CD4-positive, alpha-beta T cell treated with Interleukin-6 at 100 ng/mL for 8 hours (primary cell): ENCODE data around the gene PPM1B.
"Not testable (repeated sequence)": the region's sequence is repeated elsewhere in the genome, so short reads cannot be mapped to it uniquely, and the experiment has no call there.

Experiments used
- DNase-seq: peaks from one replicate; pipeline ENCODE4 v3.0.0-alpha.2; 2020; ENCODE audit warnings: mixed read lengths, low spot score

The PPM1B gene

DNA sequence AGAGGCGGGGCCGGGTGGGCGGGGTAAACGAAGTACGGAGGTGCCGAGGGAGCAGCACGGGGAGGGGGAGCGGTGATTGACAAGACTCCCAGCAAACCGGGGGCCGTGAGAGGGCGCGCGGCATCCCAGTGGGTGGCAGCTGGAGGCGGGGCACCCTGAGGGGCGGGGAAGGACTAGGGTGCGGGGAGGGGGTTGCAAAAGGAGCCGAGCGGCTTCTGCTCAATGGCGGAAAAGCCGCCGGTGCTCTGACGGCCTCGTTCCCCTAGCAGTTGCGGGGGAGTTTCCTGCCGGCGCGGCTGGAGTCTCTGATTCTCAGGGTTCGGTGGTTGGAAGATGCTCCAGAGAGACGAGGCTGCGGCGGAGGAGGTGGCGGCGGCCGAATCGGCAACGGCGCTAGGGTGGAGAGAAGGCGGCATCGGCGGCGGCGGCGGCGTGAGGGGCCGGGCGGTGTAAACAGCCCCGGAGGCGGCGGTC lies at the start of gene PPM1B:
Gene PPM1B (plus strand): TSS at position 195 of the 474 bp plus-strand sequence. CDS start 32,325 bp downstream, outside the sequence.
- DNase-seq, result no peak

- DNase-seq, result no peak
Observed at GRCh38 chr2:44119878-44120277, 48.8 kb upstream of the PPM1B start.

- DNase-seq, result peak; percentile 58
Observed at GRCh38 chr2:44120428-44120827, 48.2 kb upstream of the PPM1B start.

GRCh38 chr2:44121899-44122298 lies 46.8 kb upstream of the PPM1B start:
- DNase-seq, result no peak

DNA sequence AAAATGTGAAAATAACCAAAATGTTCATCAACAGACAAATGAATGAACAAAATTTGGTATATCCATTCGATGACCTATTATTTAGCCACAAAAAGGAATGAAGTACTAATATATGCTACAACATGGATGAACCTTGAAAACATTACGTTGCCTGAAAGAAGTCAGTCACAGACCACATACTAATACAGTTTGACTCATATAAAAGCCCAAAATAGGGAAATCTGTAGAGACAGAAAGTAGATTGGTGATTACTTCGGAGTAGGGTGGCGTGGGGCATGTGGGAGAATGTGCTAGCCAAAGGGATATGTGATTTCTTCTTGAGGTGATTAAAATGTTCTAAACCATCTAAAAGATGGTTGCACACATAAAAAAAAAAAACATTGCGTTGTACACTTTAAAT lies 44.2 kb upstream of the PPM1B start:
- DNase-seq, result no peak

DNA sequence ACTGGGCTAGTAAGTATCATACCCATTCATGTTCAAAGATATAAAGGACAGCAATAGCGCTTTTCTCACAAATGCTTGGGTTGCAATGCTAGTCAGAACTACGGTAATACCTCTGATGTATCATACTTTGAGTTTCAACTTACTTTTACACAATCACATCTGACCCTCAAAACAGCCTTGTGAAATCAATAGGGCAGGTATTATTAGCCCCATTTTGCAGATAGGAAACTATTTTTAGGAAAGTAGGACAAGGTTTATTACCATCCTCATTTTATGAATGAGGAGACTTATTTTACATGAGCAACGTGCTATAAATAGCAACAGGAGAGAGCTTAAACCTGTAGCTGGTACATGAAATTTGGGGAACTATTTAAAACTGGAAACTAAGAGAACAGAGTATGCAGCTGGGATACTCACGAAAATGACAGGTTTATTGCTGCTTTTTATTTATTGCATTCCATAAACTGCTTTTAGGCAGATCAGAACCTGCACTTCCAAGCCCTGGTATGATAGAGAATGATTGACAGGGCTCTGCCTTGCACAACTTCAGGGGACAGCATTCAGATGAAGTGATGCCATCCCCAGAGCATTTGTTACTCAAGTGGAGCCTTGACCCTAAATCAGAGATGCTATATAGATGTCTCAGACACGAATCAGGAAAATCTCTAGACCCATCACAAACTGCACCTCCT lies 42.4 kb upstream of the PPM1B start:
- DNase-seq, result no peak

GRCh38 chr2:44130441-44130840 lies 38.2 kb upstream of the PPM1B start:
- DNase-seq, result no peak

DNA sequence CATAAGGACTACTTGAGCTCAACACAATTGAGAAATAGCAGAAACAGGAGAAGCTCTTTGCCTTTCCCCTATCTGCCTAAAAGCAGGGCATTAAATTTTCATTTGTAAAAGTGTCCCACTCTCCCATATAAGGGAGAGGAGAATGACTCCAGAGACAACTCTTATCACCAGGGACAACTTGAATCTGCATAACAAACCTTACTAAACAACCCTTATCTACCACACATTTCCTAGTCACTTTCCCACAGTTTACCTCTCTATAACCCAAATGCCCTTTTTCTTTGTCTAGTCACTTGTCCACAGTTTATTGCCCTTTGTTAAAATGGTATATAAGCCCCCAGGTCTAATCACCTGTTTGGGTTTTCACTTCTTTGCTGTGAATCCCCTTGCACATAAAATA lies 37.5 kb upstream of the PPM1B start:
- DNase-seq, result no peak

GRCh38 chr2:44133602-44134001 lies 35.1 kb upstream of the PPM1B start:
- not testable (repeated sequence) for DNase-seq

GRCh38 chr2:44134848-44135247 lies 33.8 kb upstream of the PPM1B start:
- no peak for DNase-seq

- no peak for DNase-seq
Observed at GRCh38 chr2:44135296-44135695, 33.4 kb upstream of the PPM1B start.

GRCh38 chr2:44135771-44136170 lies 32.9 kb upstream of the PPM1B start:
- no peak for DNase-seq

DNA sequence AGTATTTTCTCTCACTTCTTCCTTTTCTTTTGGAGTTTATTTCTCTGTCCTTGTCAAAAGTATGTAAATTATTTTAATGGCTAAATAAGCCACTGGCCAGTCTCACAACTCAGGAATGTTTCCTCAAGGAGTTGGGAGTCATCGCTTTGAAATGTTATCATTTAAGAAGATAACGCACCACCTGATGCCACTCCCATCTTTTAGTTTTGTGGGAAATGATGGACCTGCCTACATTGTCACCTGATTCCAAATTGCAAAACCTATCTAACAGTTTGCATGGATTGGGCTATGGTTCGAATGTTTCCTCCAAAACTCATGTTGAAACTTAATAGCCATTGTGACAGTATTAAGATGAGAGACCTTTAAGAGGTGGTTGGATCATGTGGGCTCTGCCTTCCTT lies 32.4 kb upstream of the PPM1B start:
- no peak for DNase-seq

DNA sequence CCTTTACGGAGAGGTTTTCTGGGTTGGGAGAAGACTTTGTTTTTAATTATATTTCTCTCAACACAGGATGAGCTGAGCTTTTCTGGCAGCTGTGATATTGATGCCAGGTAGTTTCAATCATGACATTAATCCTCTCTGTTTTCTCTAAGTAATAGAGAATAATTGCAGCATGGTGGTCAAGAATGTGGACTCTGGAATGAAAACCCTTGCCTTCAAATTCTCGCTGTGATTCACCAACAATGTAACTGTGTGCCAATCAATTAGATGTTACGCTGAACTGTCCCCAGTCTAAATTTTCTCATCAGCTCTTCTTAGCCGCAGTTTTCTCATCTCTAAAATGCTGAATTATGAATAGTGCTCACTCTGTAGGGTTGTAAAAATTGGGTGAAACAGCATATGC lies 31.6 kb upstream of the PPM1B start:
- DNase-seq, result no peak

- DNase-seq, result no peak
Observed at GRCh38 chr2:44137872-44138551, 30.7 kb upstream of the PPM1B start.

- DNase-seq, result no peak
Observed at GRCh38 chr2:44139741-44140140, 28.9 kb upstream of the PPM1B start.

DNA sequence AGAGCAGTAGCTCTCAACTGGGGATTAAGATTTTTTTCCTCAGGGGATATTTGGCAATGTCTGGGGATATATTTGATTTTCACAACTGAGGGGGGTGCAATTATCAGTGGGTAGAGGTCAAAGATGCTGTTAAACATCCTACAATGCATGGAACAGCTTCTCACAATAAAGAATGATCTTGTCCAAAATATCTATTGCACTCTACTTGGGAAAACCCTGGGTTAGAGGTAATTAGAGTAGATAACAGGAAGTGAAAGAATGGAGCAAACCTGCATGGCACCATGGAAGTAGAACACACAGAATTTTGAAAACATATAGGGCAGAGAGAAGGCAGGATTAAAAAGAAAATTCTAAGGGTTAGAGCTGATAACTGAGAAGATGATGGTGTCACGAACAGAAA lies 26.4 kb upstream of the PPM1B start:
- DNase-seq, result no peak

DNA sequence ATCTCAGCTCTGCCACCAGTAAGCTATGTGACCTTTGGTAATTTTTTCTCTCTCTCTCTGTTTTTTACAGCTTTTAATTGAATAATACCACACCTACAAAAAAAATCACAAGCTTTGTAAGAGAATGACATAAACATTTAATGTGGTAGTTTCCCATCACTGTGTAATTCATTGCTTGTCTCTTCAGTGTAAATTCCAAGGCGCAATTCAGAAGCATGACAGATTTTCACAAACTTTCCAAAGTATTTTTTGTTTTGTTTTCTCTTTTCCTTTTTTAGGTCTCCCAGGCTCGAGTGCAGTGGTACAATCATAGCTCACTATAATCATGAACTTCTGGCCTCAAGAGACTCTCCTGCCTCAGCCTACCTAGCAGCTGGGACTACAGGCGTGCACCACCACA lies 25.0 kb upstream of the PPM1B start:
- no peak for DNase-seq

DNA sequence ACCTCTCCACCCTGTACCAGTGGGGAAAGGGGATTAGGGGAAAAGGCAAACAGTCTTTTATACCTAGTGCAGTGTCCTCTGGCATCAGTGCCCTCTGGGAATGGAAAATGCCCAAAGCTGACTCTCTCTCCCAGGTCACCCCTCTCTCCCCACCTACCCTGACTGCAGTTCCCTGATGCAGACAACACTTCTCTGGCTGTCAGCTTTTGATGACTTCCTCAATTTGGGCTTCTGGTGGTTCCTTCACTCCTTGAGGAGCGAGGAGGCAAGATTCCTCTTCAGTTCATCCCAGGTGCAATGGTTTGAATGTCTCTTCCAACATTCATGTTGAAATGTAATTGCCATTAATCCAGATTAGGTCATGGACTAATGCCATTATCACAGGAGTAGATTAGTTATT lies 19.7 kb upstream of the PPM1B start:
- DNase-seq, result no peak

DNA sequence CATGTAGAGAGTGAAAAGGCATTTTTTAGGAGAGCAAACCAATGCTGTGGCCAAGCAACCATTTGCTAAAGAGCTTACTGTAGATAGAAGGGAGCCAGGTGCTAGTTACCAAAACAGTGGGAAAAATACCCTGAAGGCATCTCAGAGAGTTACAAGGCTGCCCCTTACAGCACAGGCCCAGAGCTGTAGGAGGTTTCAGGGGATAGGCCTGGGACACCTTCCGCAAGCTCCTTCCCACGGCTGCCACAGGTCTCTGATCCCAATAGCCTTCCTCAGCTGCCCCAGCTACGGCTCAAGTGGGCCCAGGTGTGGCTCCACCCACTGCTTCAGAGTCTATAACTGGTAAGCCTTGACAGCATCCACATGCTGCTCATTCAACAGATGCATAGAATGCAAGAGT lies 18.2 kb upstream of the PPM1B start:
- DNase-seq, result no peak

DNA sequence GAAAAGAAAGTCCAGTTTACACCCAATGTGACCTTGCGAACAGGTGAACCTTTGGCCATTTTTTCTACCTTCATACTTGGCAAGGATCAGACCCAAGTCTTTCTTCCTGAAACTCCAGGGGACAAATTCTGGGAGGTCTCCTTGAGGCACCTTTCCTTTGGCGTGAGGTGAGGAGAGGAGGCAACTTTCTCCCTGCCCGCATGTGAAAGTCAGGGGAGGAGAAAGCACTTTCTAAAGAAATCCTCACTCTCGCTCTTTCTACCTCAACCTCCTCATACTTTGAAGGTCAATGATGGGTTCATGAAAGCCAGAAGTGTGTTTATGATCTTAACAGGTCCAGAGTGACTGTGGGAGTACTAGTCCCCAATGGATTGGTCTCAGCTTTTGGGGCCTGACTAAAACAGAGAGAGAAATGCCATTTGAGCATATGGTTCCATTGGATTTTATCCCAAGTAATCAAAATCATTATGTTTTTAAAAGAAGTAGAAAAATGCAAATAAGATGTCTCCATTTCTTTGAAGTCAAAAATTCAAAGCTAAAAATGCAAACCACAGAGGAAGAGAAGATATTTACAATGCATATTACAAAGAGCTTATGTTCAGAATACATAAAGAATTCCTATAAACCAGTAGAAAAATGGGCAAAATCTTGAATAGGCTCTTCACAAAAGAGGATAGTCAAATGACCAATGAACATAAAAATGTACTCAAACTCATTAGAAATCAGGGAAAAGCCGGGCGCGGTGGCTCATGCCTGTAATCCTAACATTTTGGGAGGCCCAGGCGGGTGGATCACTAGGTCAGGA lies 15.6 kb upstream of the PPM1B start:
- no peak for DNase-seq

DNA sequence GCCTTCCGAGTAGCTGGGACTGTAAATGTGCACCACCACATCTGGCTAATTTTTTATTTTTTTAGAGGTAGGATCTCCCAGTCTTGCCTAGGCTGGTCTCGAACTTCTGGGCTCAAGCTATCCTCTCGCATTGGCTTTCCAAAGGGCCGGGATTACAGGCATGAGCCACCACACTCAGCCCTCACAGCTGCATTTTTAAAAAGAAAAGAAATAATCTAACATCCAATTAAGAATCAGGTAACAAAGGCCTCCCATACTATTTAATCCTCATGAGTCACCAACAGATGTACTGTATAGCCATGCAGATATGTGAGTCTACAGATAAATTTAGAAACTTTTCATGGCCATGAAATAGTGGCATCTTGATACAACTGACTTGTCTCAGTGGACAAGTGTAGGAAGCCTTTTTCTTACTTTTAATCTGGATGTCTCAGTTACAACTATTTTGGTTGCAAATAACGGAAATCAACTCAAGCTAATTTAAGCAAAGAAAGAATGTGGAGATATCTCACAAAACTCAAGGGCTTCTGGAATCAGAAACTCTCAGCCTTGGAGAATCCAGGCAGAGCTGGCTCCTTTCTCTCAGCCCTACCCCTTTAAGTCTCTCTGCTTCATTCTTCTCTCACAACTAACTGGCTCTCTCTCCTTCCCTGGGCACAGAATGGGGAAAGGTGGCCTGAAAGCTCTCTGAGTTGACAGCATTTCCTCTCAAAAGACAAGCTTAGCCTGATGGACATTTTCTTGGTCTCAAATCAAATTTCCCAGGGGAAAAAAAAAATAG lies 12.8 kb upstream of the PPM1B start:
- DNase-seq, result no peak
